GM12872 (cell line): ENCODE data around the gene ISL2.

Source experiments
- CTCF ChIP-seq: IDR thresholded peaks from 3 replicates; pipeline ENCODE4 v1.5.1; 2011; ENCODE audit warnings: low read depth, mild to moderate bottlenecking, low read length, moderate library complexity; ENCODE audit not compliant: insufficient read depth

Gene ISL2

GRCh38 chr15:76342058-76342381 lies 5.4 kb downstream of the ISL2 start:
- TF ChIP-seq CTCF = no peak

GRCh38 chr15:76342382-76343201 lies 6.0 kb downstream of the ISL2 start:
- no peak for TF ChIP-seq CTCF

- TF ChIP-seq CTCF = no peak
Measured at GRCh38 chr15:76343313-76343996, 6.9 kb downstream of the ISL2 start.

- TF ChIP-seq CTCF = no peak
Measured at GRCh38 chr15:76344893-76345582, 8.5 kb downstream of the ISL2 start.

- no peak for TF ChIP-seq CTCF
Measured at GRCh38 chr15:76345583-76345879, 9.0 kb downstream of the ISL2 start.

- TF ChIP-seq CTCF = no peak
Measured at GRCh38 chr15:76345880-76346668, 9.5 kb downstream of the ISL2 start.
